C1 segment of cervical spinal cord (tissue), 14 donors: ENCODE measurements around the gene S100A6.
"Not testable (repeated sequence)": the region's sequence is repeated elsewhere in the genome, so short reads cannot be mapped to it uniquely, and the experiment has no call there.

Source experiments
- DNase-seq, 14 donors: peaks; one replicate each; lab custom pipeline; 2025; lab: John Stamatoyannopoulos, UW

S100A6 gene

GRCh38 chr1:153563991-153564390 is 28.2 kb upstream of the S100A6 start:
- no peak for DNase-seq

DNA sequence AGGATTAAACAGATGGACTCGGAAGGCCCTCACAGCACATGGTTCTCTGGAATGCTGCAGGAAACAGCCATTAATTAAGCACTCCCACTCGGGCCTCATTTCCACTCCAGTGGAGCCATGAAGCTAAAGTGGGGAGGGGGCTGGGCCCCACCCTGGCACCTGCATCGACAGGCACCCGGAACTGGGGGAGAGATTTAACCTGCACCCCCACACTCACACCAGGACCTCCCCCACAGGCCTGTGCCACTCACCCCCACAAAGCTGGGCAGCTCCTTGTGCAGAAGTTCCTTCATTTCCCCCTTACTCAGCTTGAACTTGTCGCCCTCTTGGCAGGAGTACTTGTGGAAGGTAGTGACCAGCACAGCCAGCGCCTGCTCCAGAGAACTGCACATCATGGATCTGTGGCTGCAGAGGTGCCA is 27.7 kb upstream of the S100A6 start:
- DNase-seq, result no peak

DNA sequence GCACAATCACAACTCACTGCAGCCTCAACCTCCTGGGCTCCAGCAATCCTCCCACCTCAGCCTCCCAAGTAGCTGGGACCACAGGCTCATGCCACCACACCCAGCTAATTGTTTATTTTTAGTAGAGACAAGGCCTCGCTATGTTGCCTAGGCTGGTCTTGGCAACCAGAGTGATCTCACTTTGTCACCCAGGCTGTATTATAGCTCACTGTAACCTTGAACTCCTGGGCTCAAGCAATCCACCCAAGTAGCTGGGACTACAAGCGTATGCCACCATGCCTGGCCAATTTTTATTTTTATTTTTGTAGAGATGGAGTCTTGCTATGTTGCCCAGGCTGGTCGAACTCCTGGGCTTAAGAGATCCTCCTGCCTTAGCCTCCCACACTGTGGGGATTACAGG is 26.2 kb upstream of the S100A6 start:
- not testable (repeated sequence) for DNase-seq

DNA sequence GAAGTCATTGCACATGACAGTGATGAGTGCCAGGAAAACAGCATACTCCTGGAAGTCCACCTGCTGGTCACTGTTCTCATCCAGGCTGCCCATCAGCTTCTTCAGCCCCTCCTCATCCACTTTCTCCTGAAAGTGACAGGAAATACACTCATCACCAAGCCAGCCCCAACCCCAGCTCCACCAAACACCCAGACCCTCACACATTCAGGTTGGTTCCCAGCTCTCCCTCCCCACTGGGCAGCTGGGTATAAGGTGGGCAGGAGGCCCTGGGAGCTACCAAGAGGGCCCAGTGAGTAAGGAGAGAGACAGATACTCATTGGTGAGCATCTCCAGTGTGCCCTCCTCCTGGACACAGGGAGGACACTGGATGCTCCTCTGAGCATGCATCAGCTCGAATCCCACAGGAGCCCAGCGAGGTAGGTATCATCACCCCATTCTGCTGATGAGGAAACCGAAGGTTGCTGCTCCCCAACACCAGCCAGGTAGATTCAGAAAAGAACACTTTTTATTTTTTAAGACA is 25.7 kb upstream of the S100A6 start:
- DNase-seq, result no peak

DNA sequence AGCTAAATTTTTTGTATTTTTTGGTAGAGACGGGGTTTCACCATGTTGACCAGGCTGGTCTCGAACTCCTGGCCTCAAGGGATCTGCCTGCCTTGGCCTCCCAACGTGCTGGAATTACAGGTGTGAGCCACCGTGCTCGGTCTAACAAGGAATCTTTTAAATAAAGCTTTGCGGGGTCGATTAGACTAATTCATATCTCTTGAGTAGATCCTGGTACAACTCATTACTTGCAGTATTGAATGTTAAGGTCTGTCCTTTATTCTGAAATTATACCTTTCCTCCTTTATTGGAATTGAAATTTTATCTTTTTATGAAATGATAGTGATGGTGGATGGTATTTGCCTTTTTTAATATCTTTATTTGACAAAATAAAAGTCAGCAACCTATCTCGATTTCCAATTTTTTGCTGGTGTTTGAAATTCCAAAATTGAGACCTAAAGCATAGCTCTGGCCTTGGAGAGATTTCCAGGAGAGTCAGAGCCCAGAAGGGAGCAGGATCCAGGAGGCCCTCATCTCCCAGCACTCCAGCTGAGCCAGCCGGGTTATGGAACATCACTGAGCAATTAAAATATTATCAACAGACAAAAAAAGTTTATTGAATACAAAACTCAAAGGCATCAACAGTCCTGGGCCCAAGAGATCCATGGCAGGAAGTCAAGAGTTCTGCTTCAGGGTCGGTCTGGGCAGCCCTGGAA is 25.1 kb upstream of the S100A6 start:
- no peak for DNase-seq

DNA sequence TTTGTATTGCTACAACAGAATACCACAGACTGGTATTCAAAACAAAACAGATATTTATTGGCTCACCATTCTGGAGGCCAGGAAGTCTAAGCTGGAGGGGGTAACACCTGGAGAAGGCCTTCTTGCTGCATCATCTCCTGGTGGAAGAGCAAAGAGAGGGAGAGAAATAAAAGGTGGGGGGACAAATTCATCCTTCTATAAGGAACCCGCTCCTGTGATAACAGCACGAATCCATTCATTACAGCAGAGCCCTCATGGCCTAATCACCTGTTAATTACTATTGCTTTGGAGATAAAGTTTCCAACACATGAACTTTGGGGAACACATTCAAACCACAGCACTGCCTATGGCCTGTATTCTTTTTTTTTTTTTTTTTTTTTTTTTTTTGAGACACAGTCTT is 24.4 kb upstream of the S100A6 start:
- no peak for DNase-seq

DNA sequence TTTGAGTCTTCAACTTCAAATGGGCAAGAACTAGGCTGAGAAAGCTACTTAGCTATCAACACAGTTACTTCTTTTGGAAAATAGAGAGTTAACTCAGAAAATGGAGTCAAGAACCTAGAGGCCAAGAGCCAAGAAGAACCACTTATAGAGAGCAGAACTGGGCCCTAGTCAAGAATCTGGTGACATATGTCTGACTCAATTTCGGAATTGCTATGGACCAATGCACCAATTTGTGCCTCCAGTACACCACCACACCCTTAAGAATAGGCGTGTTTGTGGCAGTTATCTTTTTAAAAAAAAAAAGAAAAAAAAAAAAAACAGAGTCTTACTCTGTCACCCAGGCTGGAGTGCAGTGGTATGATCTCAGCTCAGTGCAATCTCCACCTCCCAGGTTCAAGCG is 22.1 kb upstream of the S100A6 start:
- DNase-seq, result no peak

GRCh38 chr1:153556348-153556747 is 20.6 kb upstream of the S100A6 start:
- DNase-seq, result no peak

GRCh38 chr1:153553830-153554541 is 18.2 kb upstream of the S100A6 start:
- DNase-seq, result peak in 3 of 14 donors; percentile 5 to 48 (median 15)

DNA sequence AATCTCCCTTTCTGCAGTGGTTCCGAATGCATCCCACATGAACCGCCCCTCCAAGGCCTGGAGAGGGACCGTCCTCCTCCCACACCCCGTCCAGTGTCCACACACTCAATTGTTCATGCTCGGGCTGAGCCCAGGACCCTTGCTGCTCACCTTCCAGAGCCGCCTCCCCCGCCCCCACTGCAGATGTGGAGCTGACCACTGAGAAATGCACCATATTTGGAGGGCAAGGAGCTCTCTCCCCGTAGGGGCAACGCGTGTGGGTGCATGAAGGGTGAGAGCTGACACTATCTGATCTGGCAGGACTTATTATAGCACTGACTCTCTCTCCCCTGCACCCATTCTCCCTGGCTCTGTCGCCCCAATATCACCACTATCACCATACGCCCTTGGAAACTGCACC is 17.3 kb upstream of the S100A6 start:
- no peak for DNase-seq

DNA sequence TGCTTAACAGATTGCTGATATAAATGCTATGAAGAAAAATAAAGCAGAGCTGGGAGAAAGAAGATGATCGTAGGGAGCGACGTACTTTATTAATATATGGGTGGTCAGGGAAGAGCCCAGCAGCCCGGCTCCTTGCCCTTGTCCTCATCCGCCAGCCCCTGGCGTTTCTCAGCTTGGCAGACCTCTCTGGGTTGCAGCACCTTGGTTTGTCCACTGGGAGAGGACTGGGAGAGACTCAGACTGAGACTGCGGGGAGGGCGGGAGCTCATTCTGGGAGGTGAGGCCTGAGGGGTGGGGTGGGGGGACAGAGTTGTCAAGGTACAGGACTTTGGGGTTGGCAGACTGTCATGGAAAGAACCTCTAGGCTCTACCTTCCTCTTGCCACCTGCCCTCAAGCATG is 16.5 kb upstream of the S100A6 start:
- no peak for DNase-seq

DNA sequence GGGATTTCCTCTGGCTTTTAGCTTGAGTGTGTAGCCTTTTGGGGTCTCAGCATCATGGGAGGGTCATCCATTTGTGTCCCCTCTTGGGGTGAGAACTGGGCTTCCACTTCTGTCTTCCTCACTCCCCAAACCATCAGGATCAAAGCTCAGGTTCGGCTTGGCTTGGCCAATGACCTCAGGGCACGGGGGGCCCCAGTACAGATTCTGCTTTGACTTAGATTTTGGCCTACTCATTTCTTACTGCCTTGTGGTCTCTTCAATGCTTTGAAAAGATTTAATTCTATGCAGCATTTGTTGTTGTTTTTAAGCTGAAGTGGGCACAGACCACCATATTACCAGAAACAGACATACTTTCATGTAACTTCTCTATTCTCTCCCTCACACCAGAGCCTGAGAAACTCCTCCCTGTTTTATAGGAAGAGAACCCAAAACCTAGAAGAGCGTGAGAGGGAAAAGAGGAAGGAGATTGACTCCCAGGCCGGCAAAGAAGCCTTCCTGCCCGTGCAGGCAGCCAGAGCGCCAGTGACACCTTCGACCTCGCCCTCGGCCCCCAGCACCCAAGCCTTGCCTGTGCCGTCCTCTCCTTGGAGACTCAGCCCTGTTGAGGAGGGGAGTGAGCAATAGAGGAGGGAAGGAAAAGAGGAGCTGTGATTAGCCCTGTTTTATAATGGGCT is 15.2 kb upstream of the S100A6 start:
- no peak for DNase-seq

DNA sequence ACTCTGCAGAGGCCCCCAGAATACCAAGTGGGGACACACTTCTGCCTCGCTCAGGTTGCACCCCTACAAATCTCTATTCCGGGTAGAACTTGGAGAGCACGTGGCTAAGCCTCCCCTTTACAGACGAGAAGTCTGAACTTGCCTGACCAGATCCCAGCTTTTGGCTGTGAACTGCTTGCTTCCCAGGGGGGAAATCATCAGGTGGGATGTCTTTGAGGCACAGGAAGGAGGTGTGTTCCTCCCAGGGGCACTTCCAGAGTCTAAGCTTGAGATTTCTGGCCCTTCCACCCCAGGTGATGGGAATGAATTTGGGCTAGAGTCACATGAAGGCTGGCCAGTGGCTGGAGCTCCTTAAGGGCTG is 14.6 kb upstream of the S100A6 start:
- peak in 1 of 14 donors; percentile 43 for DNase-seq

GRCh38 chr1:153549741-153550397 is 14.1 kb upstream of the S100A6 start:
- peak in 1 of 14 donors; percentile 43 for DNase-seq

GRCh38 chr1:153548722-153549688 is 13.2 kb upstream of the S100A6 start, which contains the start of gene S100A3:
S100A3 (minus strand) TSS chr1:153549258; CDS start chr1:153548485, 773 bp downstream.
- peak in 5 of 14 donors; percentile 14 to 86 (median 24) for DNase-seq

GRCh38 chr1:153547560-153548551 is 12.1 kb upstream of the S100A6 start:
- DNase-seq, result no peak

- no peak for DNase-seq
Measured at GRCh38 chr1:153546796-153547559, 11.2 kb upstream of the S100A6 start.

DNA sequence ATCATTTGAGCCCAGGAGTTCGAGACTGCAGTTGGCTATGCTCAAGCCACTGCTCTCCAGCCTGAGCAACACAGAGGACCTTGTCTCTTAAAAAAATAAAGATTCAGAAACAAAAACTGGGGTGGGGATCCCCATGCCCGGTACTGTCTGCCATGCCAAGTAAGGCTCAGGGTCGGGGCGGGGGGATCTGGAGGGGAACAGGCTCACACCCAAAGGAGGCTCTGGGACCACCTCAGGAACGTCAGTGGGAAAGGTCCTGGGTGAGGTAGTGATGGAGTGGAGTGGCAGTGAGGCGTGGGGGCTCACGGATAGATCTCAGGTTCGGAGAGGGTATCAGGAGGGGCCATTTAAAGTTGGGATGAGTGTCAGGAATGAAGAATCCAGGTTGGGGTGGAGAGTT is 10.6 kb upstream of the S100A6 start:
- no peak for DNase-seq
